GM10248 (cell line): ENCODE results near the gene DHRS7.

ENCODE experiments used
- CTCF ChIA-PET: fragments of 300-600 bp; sonication (Branson Sonifier 250); formaldehyde crosslinking; extraction: SDS; loops from one replicate; lab custom pipeline; 2021; ENCODE audit warnings: antibody characterized with exemption; lab: Yijun Ruan, JAX
- POLR2A ChIA-PET: fragments of 350-650 bp; sonication (Branson Sonifier 250); formaldehyde crosslinking; extraction: SDS; loops from one replicate; lab custom pipeline; 2020; ENCODE audit warnings: antibody characterized with exemption; lab: Yijun Ruan, JAX
- DNase-seq: peaks from one replicate; pipeline ENCODE4 v3.0.0; 2012; ENCODE audit errors: extremely low spot score
- CTCF ChIP-seq: IDR thresholded peaks from 2 replicates; pipeline ENCODE4 v1.5.1; 2012; ENCODE audit warnings: mild to moderate bottlenecking, low read depth; ENCODE audit errors: extremely low read depth, missing control alignments, control extremely low read depth

DHRS7 gene

GRCh38 chr14:60188115-60188514 is 22.9 kb upstream of the DHRS7 start:
- no peak for DNase-seq
- ChIA-PET POLR2A (no interaction called here), CTCF (interaction anchor here (0.9 to 9.7 kb wide), 13 partner anchors 8 to 375 kb away, joined by 3 to 121 read pairs (median 5); partner anchors contain the start of genes DHRS7 and PPM1A)
- TF ChIP-seq CTCF: peak; percentile 35

- TF ChIP-seq CTCF: no peak
- POLR2A ChIA-PET: interaction anchor here (1.0 kb wide), 1 partner anchor 64 kb away, joined by 3 read pairs; the partner anchor contains the start of gene PPM1A
- no peak for DNase-seq
- CTCF ChIA-PET: interaction anchor here (0.6 to 9.7 kb wide), 30 partner anchors 9 to 552 kb away, joined by 3 to 121 read pairs (median 8); partner anchors contain the start of genes DHRS7 and PPM1A
Measured at GRCh38 chr14:60184905-60185555, 19.8 kb upstream of the DHRS7 start.

GRCh38 chr14:60184146-60184904 is 19.1 kb upstream of the DHRS7 start:
- CTCF ChIA-PET: interaction anchor here (0.6 to 9.7 kb wide), 49 partner anchors 8 to 1059 kb away, joined by 3 to 121 read pairs (median 6); partner anchors contain the start of genes DHRS7 and PPM1A
- POLR2A ChIA-PET: interaction anchor here (1.0 to 1.2 kb wide), 2 partner anchors 65 to 92 kb away, joined by 3 read pairs; partner anchors contain the start of genes PCNX4 and PPM1A
- DNase-seq: peak; percentile 22
- peak; percentile 51 for TF ChIP-seq CTCF

- POLR2A ChIA-PET: interaction anchor here (0.6 to 1.2 kb wide), 2 partner anchors 65 to 92 kb away, joined by 3 read pairs; partner anchors contain the start of genes PCNX4 and PPM1A
- DNase-seq: no peak
- CTCF ChIA-PET: interaction anchor here (0.7 to 9.7 kb wide), 35 partner anchors 8 to 1059 kb away, joined by 3 to 121 read pairs (median 7); partner anchors contain the start of genes DHRS7 and PPM1A
- TF ChIP-seq CTCF: no peak
Measured at GRCh38 chr14:60183741-60184140, 18.5 kb upstream of the DHRS7 start.

GRCh38 chr14:60183138-60183537 is 17.9 kb upstream of the DHRS7 start:
- DNase-seq: no peak
- ChIA-PET CTCF (interaction anchor here (0.9 to 9.7 kb wide), 28 partner anchors 9 to 1058 kb away, joined by 3 to 121 read pairs (median 8); partner anchors contain the start of genes DHRS7 and PPM1A), POLR2A (interaction anchor here (0.6 to 1.2 kb wide), 2 partner anchors 66 to 91 kb away, joined by 3 read pairs; partner anchors contain the start of genes PCNX4 and PPM1A)
- no peak for TF ChIP-seq CTCF

GRCh38 chr14:60179431-60179869 is 14.3 kb upstream of the DHRS7 start:
- TF ChIP-seq CTCF: no peak
- ChIA-PET POLR2A (no interaction called here), CTCF (interaction anchor here (1.5 kb wide), 1 partner anchor 152 kb away, joined by 3 read pairs; no protein-coding TSS in a partner anchor)
- DNase-seq: no peak
